HepG2 (cell line): ENCODE measurements around the gene YIPF4. TPM values are rescaled to one million over a fixed set of nuclear protein-coding genes. Genes with fewer than 3 reads are reported as not detected.

ENCODE experiments used
- ATF3 ChIP-seq: sonication (generic); formaldehyde crosslinking; IDR thresholded peaks from 2 replicates; pipeline ENCODE4 v1.4.0; 2020; ENCODE audit warnings: missing genetic modification reagents
- BCL6 ChIP-seq: IDR thresholded peaks from 2 replicates; pipeline ENCODE4 v1.6.1; 2016; ENCODE audit warnings: missing genetic modification reagents, missing compliant biosample characterization
- CBFB ChIP-seq: sonication (generic); formaldehyde crosslinking; IDR thresholded peaks from 2 replicates; pipeline ENCODE4 v1.4.0; 2020; ENCODE audit warnings: missing genetic modification reagents
- ELK4 ChIP-seq: sonication (generic); formaldehyde crosslinking; IDR thresholded peaks from 2 replicates; pipeline ENCODE4 v1.9.0; 2021; ENCODE audit warnings: missing genetic modification reagents, borderline replicate concordance
- KAT2B ChIP-seq: fragments of 150-350 bp; IDR thresholded peaks from 2 replicates; pipeline ENCODE4 v1.6.1; 2014; ENCODE audit warnings: low read depth, low read length, borderline replicate concordance
- LBX2 ChIP-seq: sonication (generic); formaldehyde crosslinking; IDR thresholded peaks from 2 replicates; pipeline ENCODE4 v1.5.0; 2020; ENCODE audit warnings: missing genetic modification reagents, mild to moderate bottlenecking, borderline replicate concordance
- NCOA2 ChIP-seq: sonication (generic); formaldehyde crosslinking; IDR thresholded peaks from 2 replicates; pipeline ENCODE4 v1.8.0; 2022; ENCODE audit warnings: inconsistent platforms
- PATZ1 ChIP-seq: sonication (generic); formaldehyde crosslinking; IDR thresholded peaks from 2 replicates; pipeline ENCODE4 v1.4.0; 2020; ENCODE audit warnings: missing genetic modification reagents
- SIX4 ChIP-seq: sonication (generic); formaldehyde crosslinking; IDR thresholded peaks from 2 replicates; pipeline ENCODE4 v1.4.0; 2020; ENCODE audit warnings: missing genetic modification reagents
- SNRNP70 ChIP-seq: fragments of 200-400 bp; formaldehyde crosslinking; IDR thresholded peaks from 2 replicates; pipeline ENCODE4 v1.6.1; 2017; ENCODE audit warnings: mild to moderate bottlenecking, low read depth, low read length, moderate library complexity
- TERF1 ChIP-seq: sonication (generic); formaldehyde crosslinking; IDR thresholded peaks from 2 replicates; pipeline ENCODE4 v1.8.0; 2022; ENCODE audit warnings: mild to moderate bottlenecking, missing genetic modification reagents, moderate library complexity
- XBP1 ChIP-seq: sonication (generic); formaldehyde crosslinking; IDR thresholded peaks from 2 replicates; pipeline ENCODE4 v1.5.0; 2020; ENCODE audit warnings: missing genetic modification reagents
- ZBTB2 ChIP-seq: sonication (generic); formaldehyde crosslinking; IDR thresholded peaks from 2 replicates; pipeline ENCODE4 v1.8.0; 2022; ENCODE audit warnings: low read depth, missing genetic modification reagents
- ZIK1 ChIP-seq: sonication (generic); formaldehyde crosslinking; IDR thresholded peaks from 2 replicates; pipeline ENCODE4 v1.5.0; 2020; ENCODE audit warnings: mild to moderate bottlenecking, low read depth, missing genetic modification reagents, borderline replicate concordance
- ZMAT5 ChIP-seq: sonication (generic); formaldehyde crosslinking; IDR thresholded peaks from 2 replicates; pipeline ENCODE4 v1.5.0; 2020; ENCODE audit warnings: mild to moderate bottlenecking, low read depth, missing genetic modification reagents, borderline replicate concordance
- ZNF143 ChIP-seq: sonication (generic); formaldehyde crosslinking; IDR thresholded peaks from 2 replicates; pipeline ENCODE4 v1.4.0; 2020; ENCODE audit warnings: missing genetic modification reagents
- ZNF24 ChIP-seq: fragments of 450-650 bp; IDR thresholded peaks from 2 replicates; pipeline ENCODE4 v1.6.1; 2017; ENCODE audit warnings: antibody characterized with exemption, mild to moderate bottlenecking
- ZNF431 ChIP-seq: sonication (generic); formaldehyde crosslinking; IDR thresholded peaks from 2 replicates; pipeline ENCODE4 v1.9.0; 2022; ENCODE audit warnings: missing genetic modification reagents, low read depth, mild to moderate bottlenecking, borderline replicate concordance
- ZNF510 ChIP-seq: sonication (generic); formaldehyde crosslinking; IDR thresholded peaks from 2 replicates; pipeline ENCODE4 v1.4.0; 2020; ENCODE audit warnings: low read depth, mild to moderate bottlenecking, missing genetic modification reagents
- ZNF724P ChIP-seq: sonication (generic); formaldehyde crosslinking; IDR thresholded peaks from 2 replicates; pipeline ENCODE4 v1.8.0; 2022; ENCODE audit warnings: missing genetic modification reagents, borderline replicate concordance
- ZNF878 ChIP-seq: sonication (generic); formaldehyde crosslinking; IDR thresholded peaks from 2 replicates; pipeline ENCODE4 v1.8.1; 2023; ENCODE audit warnings: mild to moderate bottlenecking, missing genetic modification reagents, moderate library complexity
- ZNF891 ChIP-seq: sonication (generic); formaldehyde crosslinking; IDR thresholded peaks from 2 replicates; pipeline ENCODE4 v1.5.0; 2020; ENCODE audit warnings: mild to moderate bottlenecking, missing genetic modification reagents
- polyA plus RNA-seq, 8 experiments: library from polyadenylated mRNA; depleted of rRNA in 3 of 8; stranded (reverse) in 7 of 8; unstranded in 1 of 8; fragments of >200 nt; fragmentation: Illumina TruSeq in 4 of 8; extraction: Trizol in 4 of 8; gene quantifications; 2 replicates each; pipeline versions ENCODE4 v1.2.1 to v1.2.3, GENCODE V29; 2011 to 2016; ENCODE audit warnings: low read depth in 4 of 8, missing spikeins in 1 of 8, mixed read lengths in 1 of 8; ENCODE audit not compliant: insufficient read depth in 1 of 8
- total RNA-seq, 5 experiments: library from RNA; depleted of rRNA; stranded (reverse); fragments of >200 nt; fragmentation: Illumina TruSeq; extraction: Trizol; gene quantifications; 2 replicates each; pipeline ENCODE4 v1.2.3, GENCODE V29; 2016; ENCODE audit warnings: low read depth in 1 of 5

Gene YIPF4
- total and polyA plus RNA-seq, 2 of the 13 experiments (the other 11 are each of a cell fraction or from before 2014, with no cell fraction given), result 19.0 to 43.9 TPM

- TF ChIP-seq ZNF724P (CRISPR knock-in tag), result peak; percentile 92
- TF ChIP-seq ZIK1, result peak; percentile 81
- TF ChIP-seq ZMAT5 (CRISPR knock-in tag), result no peak
- peak; percentile 80; the same call in 1 of the 2 replicates for TF ChIP-seq ZNF878 (CRISPR knock-in tag)
- TF ChIP-seq PATZ1 (CRISPR knock-in tag), result peak; percentile 93
- no peak; the same call in 1 of the 2 replicates for TF ChIP-seq ZNF891 (CRISPR knock-in tag)
- TF ChIP-seq SIX4 (CRISPR knock-in tag), result peak; percentile 48; the same call in 1 of the 2 replicates
- TF ChIP-seq ZNF510, result peak; percentile 91; the same call in 1 of the 2 replicates
- no peak for TF ChIP-seq TERF1 (CRISPR knock-in tag)
- TF ChIP-seq ZNF24, result no peak
- TF ChIP-seq NCOA2 (CRISPR knock-in tag), result peak; percentile 62
- peak; percentile 63 for TF ChIP-seq ZNF143 (CRISPR knock-in tag)
- peak; percentile 100 for TF ChIP-seq ZBTB2
- TF ChIP-seq LBX2 (CRISPR knock-in tag), result peak; percentile 57; the same call in 1 of the 2 replicates
- no peak; the same call in 1 of the 2 replicates for TF ChIP-seq ELK4 (CRISPR knock-in tag)
- no peak for TF ChIP-seq SNRNP70
- TF ChIP-seq CBFB (CRISPR knock-in tag), result peak; percentile 39
- peak; percentile 71; the same call in 1 of the 2 replicates for TF ChIP-seq BCL6 (CRISPR knock-in tag)
- TF ChIP-seq ZNF431 (CRISPR knock-in tag), result peak; percentile 77; the same call in 1 of the 2 replicates
- TF ChIP-seq ATF3, result peak; percentile 9; the same call in 1 of the 2 replicates
- no peak for TF ChIP-seq KAT2B
- TF ChIP-seq XBP1 (CRISPR knock-in tag), result no peak
Observed at GRCh38 chr2:32356681-32357317, 79.1 kb downstream of the YIPF4 start, which contains the start of gene BIRC6 (continued).
